WTC11 (cell line): ENCODE data around the gene SIN3B. TPM values are rescaled to one million over a fixed set of nuclear protein-coding genes. Genes with fewer than 3 reads are reported as not detected.

Experiments used
- ATAC-seq: fragments of 200-7000 bp; cut with Tn5 transposase; 2 replicates; pipeline ENCODE4 v1.10.0; 2021; ENCODE audit warnings: mild to moderate bottlenecking, moderate library complexity
- CTCF ChIA-PET: fragments of 300-600 bp; sonication (Branson Sonifier 250); formaldehyde crosslinking; loops from one replicate; lab custom pipeline; 2021; ENCODE audit warnings: antibody characterized with exemption; lab: Charles Lee
- POLR2A ChIA-PET: fragments of 350-600 bp; sonication (Branson Sonifier 250); formaldehyde crosslinking; loops from one replicate; lab custom pipeline; 2021; ENCODE audit warnings: antibody characterized with exemption; lab: Charles Lee
- DNase-seq: peaks from one replicate; pipeline ENCODE4 v3.0.0; 2021; ENCODE audit warnings: low spot score
- H3K27ac Mint-ChIP-seq: 2 replicates; pipeline ENCODE4 v1.8.0; 2021; ENCODE audit warnings: mixed read lengths
- H3K27me3 Mint-ChIP-seq: 2 replicates; pipeline ENCODE4 v1.8.0; 2021; ENCODE audit warnings: low read depth, mild to moderate bottlenecking, moderate library complexity, mixed read lengths
- H3K36me3 Mint-ChIP-seq: 2 replicates; pipeline ENCODE4 v1.8.0; 2021; ENCODE audit warnings: mixed read lengths
- H3K4me1 Mint-ChIP-seq: 2 replicates; pipeline ENCODE4 v1.8.0; 2022; ENCODE audit warnings: mixed read lengths
- H3K4me3 Mint-ChIP-seq: 2 replicates; pipeline ENCODE4 v1.8.0; 2021; ENCODE audit warnings: mild to moderate bottlenecking, moderate library complexity, mixed read lengths
- H3K9me3 Mint-ChIP-seq: 2 replicates; pipeline ENCODE4 v1.8.0; 2021; ENCODE audit warnings: mixed read lengths
- ATF1 ChIP-seq: sonication (generic); formaldehyde crosslinking; IDR thresholded peaks from 2 replicates; pipeline ENCODE4 v1.8.1; 2023; ENCODE audit warnings: mild to moderate bottlenecking, moderate library complexity, missing genetic modification reagents
- ATF2 ChIP-seq: sonication (generic); formaldehyde crosslinking; IDR thresholded peaks from 2 replicates; pipeline ENCODE4 v1.8.1; 2022; ENCODE audit warnings: low read depth, missing genetic modification reagents, borderline replicate concordance
- CBFB ChIP-seq: sonication (generic); formaldehyde crosslinking; IDR thresholded peaks from 2 replicates; pipeline ENCODE4 v1.8.1; 2022; ENCODE audit warnings: mild to moderate bottlenecking, low read depth, missing genetic modification reagents
- CREB1 ChIP-seq: sonication (generic); formaldehyde crosslinking; IDR thresholded peaks from 2 replicates; pipeline ENCODE4 v1.8.0; 2023; ENCODE audit warnings: mild to moderate bottlenecking, missing genetic modification reagents
- CTCF ChIP-seq: fragments of 200-600 bp; IDR thresholded peaks from 2 replicates; pipeline ENCODE4 v1.8.0; 2022; ENCODE audit warnings: antibody characterized with exemption
- E2F5 ChIP-seq: sonication (generic); formaldehyde crosslinking; IDR thresholded peaks from 2 replicates; pipeline ENCODE4 v1.8.1; 2022; ENCODE audit warnings: mild to moderate bottlenecking, moderate library complexity, missing genetic modification reagents
- EMX1 ChIP-seq: fragments of 250-450 bp; sonication (Bioruptor Pico); IDR thresholded peaks from 2 replicates; pipeline ENCODE4 v1.8.0; 2021; ENCODE audit warnings: mild to moderate bottlenecking
- GRHL2 ChIP-seq: fragments of 250-450 bp; sonication (Bioruptor Pico); IDR thresholded peaks from 2 replicates; pipeline ENCODE4 v1.8.0; 2022; ENCODE audit warnings: mild to moderate bottlenecking, moderate library complexity; ENCODE audit not compliant: insufficient replicate concordance, severe bottlenecking
- HMGA2 ChIP-seq: fragments of 250-450 bp; sonication (Bioruptor Pico); IDR thresholded peaks from 2 replicates; pipeline ENCODE4 v1.4.0; 2021; ENCODE audit warnings: mild to moderate bottlenecking, moderate library complexity
- HMGXB4 ChIP-seq: sonication (generic); formaldehyde crosslinking; IDR thresholded peaks from 2 replicates; pipeline ENCODE4 v1.8.1; 2023; ENCODE audit warnings: mild to moderate bottlenecking, moderate library complexity, missing genetic modification reagents
- IRF2 ChIP-seq: sonication (generic); formaldehyde crosslinking; IDR thresholded peaks from 2 replicates; pipeline ENCODE4 v1.8.0; 2022; ENCODE audit warnings: low read depth, missing genetic modification reagents, borderline replicate concordance
- KAT7 ChIP-seq: sonication (generic); formaldehyde crosslinking; IDR thresholded peaks from 2 replicates; pipeline ENCODE4 v1.8.1; 2023; ENCODE audit warnings: missing genetic modification reagents, mild to moderate bottlenecking, borderline replicate concordance
- NR2C2 ChIP-seq: sonication (generic); formaldehyde crosslinking; IDR thresholded peaks from 2 replicates; pipeline ENCODE4 v1.8.0; 2022; ENCODE audit warnings: mild to moderate bottlenecking, missing genetic modification reagents
- NR3C1 ChIP-seq: sonication (generic); formaldehyde crosslinking; conservative IDR thresholded peaks from 2 replicates; pipeline ENCODE4 v1.8.1; 2023; ENCODE audit warnings: low read depth, mild to moderate bottlenecking, missing genetic modification reagents
- RELA ChIP-seq: sonication (generic); formaldehyde crosslinking; IDR thresholded peaks from 2 replicates; pipeline ENCODE4 v1.8.1; 2022; ENCODE audit warnings: missing genetic modification reagents, mild to moderate bottlenecking, borderline replicate concordance
- SOX15 ChIP-seq: fragments of 250-450 bp; sonication (Bioruptor Pico); IDR thresholded peaks from 2 replicates; pipeline ENCODE4 v1.9.0; 2021; ENCODE audit warnings: mild to moderate bottlenecking
- ZBTB21 ChIP-seq: sonication (generic); formaldehyde crosslinking; IDR thresholded peaks from 2 replicates; pipeline ENCODE4 v1.8.1; 2023; ENCODE audit warnings: mild to moderate bottlenecking, missing genetic modification reagents, borderline replicate concordance
- ZNF219 ChIP-seq: sonication (generic); formaldehyde crosslinking; IDR thresholded peaks from 2 replicates; pipeline ENCODE4 v1.8.0; 2023; ENCODE audit warnings: missing genetic modification reagents, mild to moderate bottlenecking, borderline replicate concordance
- ZNF416 ChIP-seq: fragments of 250-450 bp; sonication (Bioruptor Pico); IDR thresholded peaks from 2 replicates; pipeline ENCODE4 v1.9.0; 2021; ENCODE audit warnings: mild to moderate bottlenecking, inconsistent platforms
- ZNF423 ChIP-seq: fragments of 250-450 bp; sonication (Bioruptor Pico); IDR thresholded peaks from 2 replicates; pipeline ENCODE4 v2.1.2; 2022; ENCODE audit warnings: mild to moderate bottlenecking, moderate library complexity
- ZNF671 ChIP-seq: fragments of 250-450 bp; sonication (Bioruptor Pico); IDR thresholded peaks from 2 replicates; pipeline ENCODE4 v1.8.0; 2021; ENCODE audit warnings: mild to moderate bottlenecking
- total RNA-seq: library from RNA; stranded (reverse); gene quantifications from 3 replicates; pipeline ENCODE4 v1.2.3, GENCODE V29; 2021
- TF ChIP-seq, protein P1 (sequence below): sonication (generic); formaldehyde crosslinking; IDR thresholded peaks from 2 replicates; pipeline ENCODE4 v1.8.1; 2022; ENCODE audit warnings: mild to moderate bottlenecking, missing genetic modification reagents, moderate library complexity, borderline replicate concordance
- TF ChIP-seq, protein P2 (sequence below): sonication (generic); formaldehyde crosslinking; conservative IDR thresholded peaks from 2 replicates; pipeline ENCODE4 v1.8.1; 2022; ENCODE audit warnings: mild to moderate bottlenecking, missing genetic modification reagents
- TF ChIP-seq, protein P3 (sequence below): fragments of 250-450 bp; sonication (Bioruptor Pico); IDR thresholded peaks from 2 replicates; pipeline ENCODE4 v2.1.2; 2022; ENCODE audit warnings: mild to moderate bottlenecking, moderate library complexity
- TF ChIP-seq, protein P4 (sequence below): sonication (generic); formaldehyde crosslinking; conservative IDR thresholded peaks from 2 replicates; pipeline ENCODE4 v1.8.1; 2023; ENCODE audit warnings: mild to moderate bottlenecking, low read depth, missing genetic modification reagents, moderate library complexity

SIN3B gene
- total RNA-seq, 1 experiment from 2014 or later = 87.7 TPM

GRCh38 chr19:16789238-16789637, 40.0 kb upstream of the SIN3B start:
- CTCF ChIA-PET = no interaction called here
- POLR2A ChIA-PET = no interaction called here
- H3K4me1 Mint-ChIP-seq = no peaks in the 10 kb centered on the region
- DNase-seq (no peak), ATAC-seq (no peak)
- peaks cover 20% of the 10 kb centered on the region for H3K9me3 Mint-ChIP-seq
- H3K4me3 Mint-ChIP-seq = no peak overlapping the region
- H3K27ac Mint-ChIP-seq = no peak overlapping the region
- H3K27me3 Mint-ChIP-seq = peaks cover 11% of the 10 kb centered on the region
- TF ChIP-seq ATF2 (CRISPR knock-in tag) (no peak), NR2C2 (CRISPR knock-in tag) (no peak), CTCF (no peak), ZBTB21 (CRISPR knock-in tag) (no peak), ZNF671 (CRISPR knock-in tag) (no peak), E2F5 (no peak), ZNF416 (no peak), NR3C1 (CRISPR knock-in tag) (no peak), CBFB (CRISPR knock-in tag) (no peak), ZNF423 (no peak), ZNF219 (CRISPR knock-in tag) (no peak), HMGXB4 (CRISPR knock-in tag) (no peak), CREB1 (CRISPR knock-in tag) (no peak)
- TF ChIP-seq, protein P1, sequence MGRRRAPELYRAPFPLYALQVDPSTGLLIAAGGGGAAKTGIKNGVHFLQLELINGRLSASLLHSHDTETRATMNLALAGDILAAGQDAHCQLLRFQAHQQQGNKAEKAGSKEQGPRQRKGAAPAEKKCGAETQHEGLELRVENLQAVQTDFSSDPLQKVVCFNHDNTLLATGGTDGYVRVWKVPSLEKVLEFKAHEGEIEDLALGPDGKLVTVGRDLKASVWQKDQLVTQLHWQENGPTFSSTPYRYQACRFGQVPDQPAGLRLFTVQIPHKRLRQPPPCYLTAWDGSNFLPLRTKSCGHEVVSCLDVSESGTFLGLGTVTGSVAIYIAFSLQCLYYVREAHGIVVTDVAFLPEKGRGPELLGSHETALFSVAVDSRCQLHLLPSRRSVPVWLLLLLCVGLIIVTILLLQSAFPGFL = no peak
- TF ChIP-seq, protein P2, sequence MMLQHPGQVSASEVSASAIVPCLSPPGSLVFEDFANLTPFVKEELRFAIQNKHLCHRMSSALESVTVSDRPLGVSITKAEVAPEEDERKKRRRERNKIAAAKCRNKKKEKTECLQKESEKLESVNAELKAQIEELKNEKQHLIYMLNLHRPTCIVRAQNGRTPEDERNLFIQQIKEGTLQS (CRISPR knock-in tag) = no peak
- peaks cover 11% of the 10 kb centered on the region for H3K36me3 Mint-ChIP-seq

DNA sequence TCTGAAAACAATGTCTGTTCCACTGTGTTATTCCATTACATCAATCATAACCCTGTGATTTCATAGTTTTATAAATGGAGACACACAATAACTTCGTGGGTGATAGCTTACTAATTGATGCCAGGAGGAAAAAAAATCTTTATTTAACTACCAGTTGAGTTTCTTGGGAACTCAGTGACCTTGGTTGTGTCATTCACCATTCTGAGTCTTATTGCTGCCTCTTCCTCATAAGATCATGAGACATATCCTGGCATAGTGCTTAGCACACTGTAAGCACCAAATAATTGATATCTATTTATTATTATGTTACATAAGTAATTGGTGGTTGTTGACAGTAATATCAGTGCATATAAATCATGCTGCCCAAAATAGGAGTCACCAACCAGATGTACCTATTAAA, 39.1 kb upstream of the SIN3B start:
- no peaks in the 10 kb centered on the region for H3K4me1 Mint-ChIP-seq
- H3K9me3 Mint-ChIP-seq = peaks cover 20% of the 10 kb centered on the region
- H3K27me3 Mint-ChIP-seq = peaks cover 11% of the 10 kb centered on the region
- DNase-seq (no peak), ATAC-seq (no peak)
- H3K36me3 Mint-ChIP-seq = peaks cover 11% of the 10 kb centered on the region
- no peak overlapping the region for H3K4me3 Mint-ChIP-seq
- POLR2A ChIA-PET = no interaction called here
- no peak overlapping the region for H3K27ac Mint-ChIP-seq
- CTCF ChIA-PET = interaction anchor here (0.6 kb wide), 1 partner anchor 156 kb away, joined by 4 read pairs; no protein-coding TSS in a partner anchor
- TF ChIP-seq GRHL2 (CRISPR knock-in tag) (no peak), RELA (no peak), IRF2 (CRISPR knock-in tag) (no peak), EMX1 (CRISPR knock-in tag) (no peak), ATF1 (CRISPR knock-in tag) (no peak), SOX15 (CRISPR knock-in tag) (no peak), HMGA2 (CRISPR knock-in tag) (no peak), KAT7 (no peak)
- TF ChIP-seq, protein P3, sequence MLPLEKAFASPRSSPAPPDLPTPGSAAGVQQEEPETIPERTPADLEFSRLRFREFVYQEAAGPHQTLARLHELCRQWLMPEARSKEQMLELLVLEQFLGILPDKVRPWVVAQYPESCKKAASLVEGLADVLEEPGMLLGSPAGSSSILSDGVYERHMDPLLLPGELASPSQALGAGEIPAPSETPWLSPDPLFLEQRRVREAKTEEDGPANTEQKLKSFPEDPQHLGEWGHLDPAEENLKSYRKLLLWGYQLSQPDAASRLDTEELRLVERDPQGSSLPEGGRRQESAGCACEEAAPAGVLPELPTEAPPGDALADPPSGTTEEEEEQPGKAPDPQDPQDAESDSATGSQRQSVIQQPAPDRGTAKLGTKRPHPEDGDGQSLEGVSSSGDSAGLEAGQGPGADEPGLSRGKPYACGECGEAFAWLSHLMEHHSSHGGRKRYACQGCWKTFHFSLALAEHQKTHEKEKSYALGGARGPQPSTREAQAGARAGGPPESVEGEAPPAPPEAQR = no peak
- TF ChIP-seq, protein P4, sequence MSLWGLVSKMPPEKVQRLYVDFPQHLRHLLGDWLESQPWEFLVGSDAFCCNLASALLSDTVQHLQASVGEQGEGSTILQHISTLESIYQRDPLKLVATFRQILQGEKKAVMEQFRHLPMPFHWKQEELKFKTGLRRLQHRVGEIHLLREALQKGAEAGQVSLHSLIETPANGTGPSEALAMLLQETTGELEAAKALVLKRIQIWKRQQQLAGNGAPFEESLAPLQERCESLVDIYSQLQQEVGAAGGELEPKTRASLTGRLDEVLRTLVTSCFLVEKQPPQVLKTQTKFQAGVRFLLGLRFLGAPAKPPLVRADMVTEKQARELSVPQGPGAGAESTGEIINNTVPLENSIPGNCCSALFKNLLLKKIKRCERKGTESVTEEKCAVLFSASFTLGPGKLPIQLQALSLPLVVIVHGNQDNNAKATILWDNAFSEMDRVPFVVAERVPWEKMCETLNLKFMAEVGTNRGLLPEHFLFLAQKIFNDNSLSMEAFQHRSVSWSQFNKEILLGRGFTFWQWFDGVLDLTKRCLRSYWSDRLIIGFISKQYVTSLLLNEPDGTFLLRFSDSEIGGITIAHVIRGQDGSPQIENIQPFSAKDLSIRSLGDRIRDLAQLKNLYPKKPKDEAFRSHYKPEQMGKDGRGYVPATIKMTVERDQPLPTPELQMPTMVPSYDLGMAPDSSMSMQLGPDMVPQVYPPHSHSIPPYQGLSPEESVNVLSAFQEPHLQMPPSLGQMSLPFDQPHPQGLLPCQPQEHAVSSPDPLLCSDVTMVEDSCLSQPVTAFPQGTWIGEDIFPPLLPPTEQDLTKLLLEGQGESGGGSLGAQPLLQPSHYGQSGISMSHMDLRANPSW (CRISPR knock-in tag) = no peak
